K562 (cell line): Measurements from ENCODE around the gene IFNB1. TPM values are rescaled to one million over a fixed set of nuclear protein-coding genes. Genes with fewer than 3 reads are reported as not detected.

ENCODE experiments used
- ATAC-seq: fragments of 200-7000 bp; cut with Tn5 transposase; 3 replicates; pipeline ENCODE4 v1.9.1; 2020; ENCODE audit warnings: moderate library complexity
- BruUV-seq: library from RNA; stranded (reverse); fragments of 400-500 nt; replicated peaks from 2 replicates; lab custom pipeline; 2021; lab: Mats Ljungman, UMichigan
- CTCF ChIA-PET: fragments of 300-600 bp; formaldehyde crosslinking; extraction: SDS; loops from one replicate; lab custom pipeline; 2021; ENCODE audit warnings: low intra/inter-chr PET ratio; lab: Yijun Ruan, JAX
- POLR2A ChIA-PET: fragments of 300-600, 350-650 bp; sonication (Branson Sonifier 250); formaldehyde crosslinking; extraction: SDS; loops from one replicate; lab custom pipeline; 2021; ENCODE audit warnings: antibody characterized with exemption, inconsistent platforms; lab: Yijun Ruan, JAX
- DNase-seq, 4 experiments: peaks; one replicate each; pipeline versions ENCODE4 v3.0.0 to v3.0.0-alpha.2; 2011 to 2018; ENCODE audit warnings: low spot score in 3 of 4, mixed read lengths in 3 of 4; ENCODE audit errors: extremely low read depth in 1 of 4
- FAIRE-seq: peaks from 2 replicates; lab custom pipeline; 2011; peaks lifted over from hg19 to GRCh38; lab: Jason Lieb, UNC
- H2AFZ ChIP-seq: 2 replicates; pipeline ENCODE4 v1.6.0; 2011; ENCODE audit warnings: low read depth, low read length, control low read depth, inconsistent platforms
- H3K27ac ChIP-seq: fragments of 200-600 bp; 3 replicates; pipeline ENCODE4 v1.8.0; 2011; ENCODE audit warnings: low read depth, mild to moderate bottlenecking, control low read depth, inconsistent platforms, low read length, moderate library complexity, mixed read lengths; ENCODE audit errors: extremely low read depth
- H3K27me3 ChIP-seq, 2 experiments: fragments of 300-600 bp in 1 of 2; 2 replicates in 1 of 2; 3 replicates in 1 of 2; pipeline versions ENCODE4 v1.6.0 to v1.8.0; 2011; ENCODE audit warnings: inconsistent platforms in 2 of 2, low read length in 2 of 2, mild to moderate bottlenecking in 1 of 2, mixed read lengths in 1 of 2, moderate library complexity in 1 of 2; ENCODE audit not compliant: control insufficient read depth in 2 of 2, insufficient read depth in 2 of 2
- H3K36me3 ChIP-seq: fragments of 300-600 bp; 3 replicates; pipeline ENCODE4 v1.8.0; 2011; ENCODE audit warnings: mild to moderate bottlenecking, low read length, inconsistent platforms; ENCODE audit not compliant: control insufficient read depth, insufficient read depth
- H3K4me1 ChIP-seq, 2 experiments: fragments of 200-600 bp in 1 of 2; replicated peaks in 1 of 2; 2 replicates in 1 of 2; 3 replicates in 1 of 2; pipeline versions ENCODE4 v1.5.1 to v1.8.0; 2011; ENCODE audit warnings: inconsistent platforms in 2 of 2, low read length in 2 of 2, mild to moderate bottlenecking in 1 of 2, mixed read lengths in 1 of 2, moderate library complexity in 1 of 2; ENCODE audit not compliant: control insufficient read depth in 2 of 2, insufficient read depth in 2 of 2
- H3K4me2 ChIP-seq: 2 replicates; pipeline ENCODE4 v1.6.1; 2011; ENCODE audit warnings: low read length, control low read depth, inconsistent platforms, mixed read lengths; ENCODE audit not compliant: insufficient read depth
- H3K4me3 ChIP-seq: fragments of 200-600 bp; sonication (generic), shearing (Covaris generic); 2 replicates; pipeline ENCODE4 v1.5.1; 2016; ENCODE audit warnings: control low read depth, inconsistent platforms
- H3K79me2 ChIP-seq: fragments of 200-600 bp; 3 replicates; pipeline ENCODE4 v1.8.0; 2011; ENCODE audit warnings: low read length, inconsistent platforms; ENCODE audit not compliant: control insufficient read depth, insufficient read depth
- H3K9ac ChIP-seq, 2 experiments: 2 replicates each; pipeline versions ENCODE4 v1.6.0 to v1.6.1; 2011; ENCODE audit warnings: low read depth in 2 of 2, low read length in 2 of 2, control low read depth in 1 of 2, inconsistent platforms in 1 of 2, mild to moderate bottlenecking in 1 of 2, mixed read lengths in 1 of 2; ENCODE audit not compliant: insufficient read depth in 1 of 2
- H3K9me1 ChIP-seq: one replicate; pipeline ENCODE4 v1.6.0; 2011; ENCODE audit warnings: inconsistent platforms, mild to moderate bottlenecking, low read length, moderate library complexity; ENCODE audit not compliant: control insufficient read depth, insufficient read depth
- H3K9me3 ChIP-seq: replicated peaks from 2 replicates; pipeline ENCODE4 v1.5.1; 2011; ENCODE audit warnings: low read depth, low read length, inconsistent platforms; ENCODE audit not compliant: control insufficient read depth, insufficient read depth
- H4K20me1 ChIP-seq: replicated peaks from 2 replicates; pipeline ENCODE4 v1.6.1; 2011; ENCODE audit warnings: low read length, inconsistent platforms, mixed read lengths; ENCODE audit not compliant: control insufficient read depth, insufficient read depth
- ATF1 ChIP-seq, 2 experiments: fragments of 450-650 bp in 1 of 2; IDR thresholded peaks; 2 replicates each; pipeline ENCODE4 v1.6.1; 2016; ENCODE audit warnings: missing compliant biosample characterization in 1 of 2, missing genetic modification characterization in 1 of 2
- CHD1 ChIP-seq: fragments of 200-600 bp; sonication (generic); IDR thresholded peaks from one replicate; pipeline ENCODE4 v1.6.1; 2012; ENCODE audit warnings: mild to moderate bottlenecking, moderate library complexity, low read length, inconsistent platforms
- ELF1 ChIP-seq: fragments of 200-800 bp; sonication (Bioruptor generic); IDR thresholded peaks from 2 replicates; pipeline ENCODE4 v1.6.1; 2016; ENCODE audit warnings: missing genetic modification characterization, missing compliant biosample characterization
- ETV6 ChIP-seq, 3 experiments: fragments of 150-350 bp in 1 of 3; sonication (generic) in 1 of 3; formaldehyde crosslinking in 1 of 3; IDR thresholded peaks; 2 replicates each; pipeline versions ENCODE4 v1.6.1 to v1.8.0; 2014 to 2022; ENCODE audit warnings: borderline replicate concordance in 2 of 3, low read depth in 2 of 3, antibody characterized with exemption in 1 of 3, low read length in 1 of 3, mild to moderate bottlenecking in 1 of 3, missing genetic modification reagents in 1 of 3
- FOXK1 ChIP-seq: sonication (generic); formaldehyde crosslinking; IDR thresholded peaks from 2 replicates; pipeline ENCODE4 v1.8.0; 2022; ENCODE audit warnings: missing genetic modification reagents, mild to moderate bottlenecking, borderline replicate concordance
- KDM5B ChIP-seq: fragments of 200-600 bp; sonication (generic); IDR thresholded peaks from 2 replicates; pipeline ENCODE4 v1.6.1; 2012; ENCODE audit warnings: low read depth, mild to moderate bottlenecking, moderate library complexity, low read length, control low read depth, inconsistent platforms; ENCODE audit not compliant: insufficient replicate concordance
- LARP7 ChIP-seq: fragments of 450-650 bp; IDR thresholded peaks from 2 replicates; pipeline ENCODE4 v1.6.1; 2016
- NCOR1 ChIP-seq: fragments of 450-650 bp; IDR thresholded peaks from 2 replicates; pipeline ENCODE4 v1.6.1; 2016; ENCODE audit warnings: mild to moderate bottlenecking, moderate library complexity
- RNF2 ChIP-seq: sonication (generic); IDR thresholded peaks from 2 replicates; pipeline ENCODE4 v1.6.1; 2016
- SIRT6 ChIP-seq: IDR thresholded peaks from one replicate; pipeline ENCODE4 v1.6.1; 2012; ENCODE audit warnings: low read depth, mild to moderate bottlenecking, control low read depth, inconsistent platforms, low read length, moderate library complexity
- SRF ChIP-seq, 2 experiments: fragments of 250-450, 450-650 bp in 1 of 2; sonication (Bioruptor Pico) in 1 of 2; sonication (generic) in 1 of 2; formaldehyde crosslinking; IDR thresholded peaks; 2 replicates each; pipeline versions ENCODE4 v1.5.0 to v1.5.1; 2020 to 2022; ENCODE audit warnings: mild to moderate bottlenecking in 1 of 2, missing genetic modification reagents in 1 of 2
- ZBTB49 ChIP-seq: sonication (generic); formaldehyde crosslinking; IDR thresholded peaks from 2 replicates; pipeline ENCODE4 v1.8.0; 2022; ENCODE audit warnings: missing genetic modification reagents, mild to moderate bottlenecking, borderline replicate concordance
- ZNF699 ChIP-seq: fragments of 250-450 bp; sonication (Bioruptor Pico); IDR thresholded peaks from 2 replicates; pipeline ENCODE4 v1.8.0; 2021; ENCODE audit warnings: mild to moderate bottlenecking, moderate library complexity; ENCODE audit not compliant: insufficient replicate concordance
- WGBS: fragments of 100-300 bp; shearing (Covaris generic); methylation state at CpG from one replicate; pipeline ENCODE4 v1.1.6; 2016; ENCODE audit warnings: low coverage, mixed read lengths; ENCODE audit not compliant: insufficient coverage; ENCODE audit errors: missing lambda C conversion rate; 5-methylcytosine and 5-hydroxymethylcytosine counted together
- in situ Hi-C: fragments of 300-500 bp; cut with MboI; formaldehyde crosslinking; loops from 4 replicates; pipeline ENCODE4 v1.15.0; 2018; ENCODE audit warnings: inconsistent platforms, mixed read lengths
- intact Hi-C: fragments of 100-400 bp; cut with micrococcal nuclease; formaldehyde crosslinking; loops from 2 replicates; pipeline ENCODE4 v1.14.2; 2022
- polyA plus RNA-seq, 8 experiments: library from polyadenylated mRNA; depleted of rRNA in 4 of 8; stranded (reverse) in 5 of 8; unstranded in 3 of 8; fragments of >200 nt; fragmentation: Nextera tagmentation in 2 of 8; fragmentation: Illumina TruSeq in 1 of 8; extraction: Ambion mirVana in 2 of 8; extraction: Trizol in 1 of 8; gene quantifications; 2 replicates each; pipeline versions ENCODE4 v1.2.1 to v1.2.3, GENCODE V29; 2011 to 2014; ENCODE audit warnings: inconsistent platforms in 1 of 8, missing spikeins in 1 of 8
- total RNA-seq, 7 experiments: library from RNA; depleted of rRNA in 6 of 7; stranded (reverse); fragments of >200 nt in 6 of 7; fragmentation: Illumina TruSeq in 2 of 7; extraction: Trizol in 2 of 7; gene quantifications; 2 replicates each; pipeline versions ENCODE4 v1.2.1 to v1.2.3, GENCODE V29; 2011 to 2021; ENCODE audit warnings: low replicate concordance in 1 of 7

The IFNB1 gene
- total and polyA plus RNA-seq, 9 of the 15 experiments (the other 6 are each of a cell fraction or from before 2014, with no cell fraction given) = not detected

- no peak for TF ChIP-seq SIRT6
- TF ChIP-seq KDM5B = no peak
- TF ChIP-seq ELF1 (tag) = no peak
- BruUV-seq = no TSS peak
- WGBS = no CpG with 5 or more reads among the region's 2 CpGs
- DNase-seq (no peak), FAIRE-seq (no peak), ATAC-seq (no peak)
- ChIA-PET CTCF (no interaction called here), POLR2A (no interaction called here)
- Histone ChIP-seq H4K20me1 (no peaks in the 10 kb centered on the region), H3K4me1 (no peaks in the 10 kb centered on the region), H3K27ac (no peak overlapping the region), H3K4me3 (no peak overlapping the region), H3K9me3 (no peaks in the 10 kb centered on the region), H3K9me1 (no peaks in the 10 kb centered on the region), H3K9ac (no peak overlapping the region), H2AFZ (no peak overlapping the region), H3K4me2 (no peak overlapping the region), H3K36me3 (no peaks in the 10 kb centered on the region), H3K27me3 (no peaks in the 10 kb centered on the region), H3K79me2 (no peaks in the 10 kb centered on the region)
- in situ Hi-C loops (no loop called here), intact Hi-C loops (no loop called here)
These were observed 16.7 kb downstream of the IFNB1 start for GRCh38 chr9:21060919-21061561.

GRCh38 chr9:21056931-21057330 lies 20.8 kb downstream of the IFNB1 start:
- no peak for FAIRE-seq

More at GRCh38 chr9:21056931-21057330, 20.8 kb downstream of the IFNB1 start:
- H3K4me3 ChIP-seq = no peak overlapping the region
- WGBS = no CpG with 5 or more reads among the region's 1 CpG
- no peaks in the 10 kb centered on the region for H3K36me3 ChIP-seq
- DNase-seq = no peak
- H4K20me1 ChIP-seq = no peaks in the 10 kb centered on the region
- intact Hi-C loops (no loop called here), in situ Hi-C loops (no loop called here)
- H2AFZ ChIP-seq = no peak overlapping the region
- TF ChIP-seq LARP7 (no peak), ETV6 (IDR thresholded peaks at IDR 0.05; ENCODE audit: borderline replicate concordance in 1 of 2, low read depth in 2 of 2, low read length in 1 of 2) (no peak), ETV6 (CRISPR knock-in tag; IDR thresholded peaks at IDR 0.05; ENCODE audit: borderline replicate concordance) (no peak), ZNF699 (CRISPR knock-in tag) (no peak), SRF (CRISPR knock-in tag; IDR thresholded peaks at IDR 0.05) (no peak), ATF1 (CRISPR knock-in tag; IDR thresholded peaks at IDR 0.05) (no peak), ATF1 (tag; IDR thresholded peaks at IDR 0.05) (no peak), FOXK1 (no peak), CHD1 (no peak), ZBTB49 (CRISPR knock-in tag) (no peak), NCOR1 (no peak), RNF2 (no peak)
- H3K9ac ChIP-seq = no peak overlapping the region
- H3K27ac ChIP-seq = no peak overlapping the region
- POLR2A ChIA-PET = no interaction called here
- no peak for ATAC-seq
- H3K9me3 ChIP-seq = no peaks in the 10 kb centered on the region
- no peaks in the 10 kb centered on the region for H3K9me1 ChIP-seq
- H3K4me1 ChIP-seq = no peaks in the 10 kb centered on the region
- BruUV-seq = no TSS peak
- CTCF ChIA-PET = no interaction called here
- no peaks in the 10 kb centered on the region for H3K27me3 ChIP-seq
- H3K79me2 ChIP-seq = no peaks in the 10 kb centered on the region
- H3K4me2 ChIP-seq = no peak overlapping the region
